Globus pallidus (tissue), 1 donor: ENCODE results near the gene ADGRL3.

Source experiments
- DNase-seq: peaks from one replicate; pipeline ENCODE4 v3.0.0-alpha.2; 2015; ENCODE audit warnings: low spot score

Gene ADGRL3

DNA sequence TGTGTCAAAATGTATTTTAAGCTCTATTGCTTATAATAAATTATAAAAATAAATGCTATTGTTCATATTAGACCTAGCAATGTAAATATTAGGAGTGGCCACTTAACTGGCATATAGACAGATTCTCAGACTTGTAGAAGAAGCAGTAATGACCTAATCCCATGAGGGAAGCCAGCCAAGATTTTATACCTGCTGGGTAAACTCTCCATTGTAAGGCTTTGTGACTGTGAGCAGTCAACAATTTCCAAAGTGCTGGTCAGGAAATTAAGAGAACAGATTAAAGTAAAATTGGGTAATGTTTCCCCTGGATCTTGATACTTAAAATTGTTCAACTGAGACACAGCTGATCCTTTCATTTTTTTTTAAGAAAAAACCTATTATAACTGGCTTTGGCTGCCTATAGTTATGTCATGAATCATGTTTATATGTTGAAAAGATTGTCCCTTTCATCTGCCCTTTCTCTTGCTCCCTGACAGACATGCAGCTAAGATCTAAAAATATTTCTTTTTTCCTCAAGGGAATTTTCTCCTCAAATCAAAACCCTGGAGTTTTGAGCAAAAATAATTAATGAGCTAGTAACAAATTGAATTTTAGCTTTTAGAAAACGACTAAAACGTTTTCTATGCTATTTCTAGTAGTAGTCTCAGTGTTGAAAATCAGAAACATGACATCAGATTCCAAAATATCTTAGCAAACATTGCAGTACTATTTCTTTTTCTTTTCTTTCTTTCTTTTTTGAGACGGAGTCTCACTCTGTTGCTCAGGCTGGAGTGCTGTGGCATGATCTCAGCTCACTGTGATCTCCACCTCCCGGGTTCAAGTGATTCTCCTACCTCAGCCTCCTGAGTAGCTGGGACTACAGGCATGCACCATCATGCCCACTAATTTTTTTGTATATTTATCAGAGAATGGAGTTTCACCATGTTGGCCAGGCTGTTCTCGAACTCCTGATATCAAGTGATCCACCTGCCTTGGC, 77.9 kb downstream of the ADGRL3 start:
- DNase-seq, result no peak

DNA sequence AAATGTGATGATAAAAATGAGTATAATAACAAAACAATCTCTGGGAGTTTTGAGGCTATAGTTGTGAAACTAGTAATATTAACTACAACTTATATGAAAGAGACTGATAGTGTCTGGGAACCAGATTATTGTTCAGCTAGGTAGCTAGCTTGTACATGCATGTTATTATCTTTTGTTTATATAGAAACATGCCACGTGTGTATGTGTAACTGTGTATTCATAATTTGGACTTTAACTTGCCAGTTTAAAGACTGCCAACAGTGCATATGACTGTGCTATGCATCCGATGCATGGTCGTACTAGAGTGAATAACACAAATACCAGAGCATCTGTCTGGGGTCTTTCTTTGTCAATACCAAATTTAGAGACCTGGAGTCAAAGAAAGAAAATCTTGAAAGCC, 92.2 kb downstream of the ADGRL3 start:
- DNase-seq, result no peak

DNA sequence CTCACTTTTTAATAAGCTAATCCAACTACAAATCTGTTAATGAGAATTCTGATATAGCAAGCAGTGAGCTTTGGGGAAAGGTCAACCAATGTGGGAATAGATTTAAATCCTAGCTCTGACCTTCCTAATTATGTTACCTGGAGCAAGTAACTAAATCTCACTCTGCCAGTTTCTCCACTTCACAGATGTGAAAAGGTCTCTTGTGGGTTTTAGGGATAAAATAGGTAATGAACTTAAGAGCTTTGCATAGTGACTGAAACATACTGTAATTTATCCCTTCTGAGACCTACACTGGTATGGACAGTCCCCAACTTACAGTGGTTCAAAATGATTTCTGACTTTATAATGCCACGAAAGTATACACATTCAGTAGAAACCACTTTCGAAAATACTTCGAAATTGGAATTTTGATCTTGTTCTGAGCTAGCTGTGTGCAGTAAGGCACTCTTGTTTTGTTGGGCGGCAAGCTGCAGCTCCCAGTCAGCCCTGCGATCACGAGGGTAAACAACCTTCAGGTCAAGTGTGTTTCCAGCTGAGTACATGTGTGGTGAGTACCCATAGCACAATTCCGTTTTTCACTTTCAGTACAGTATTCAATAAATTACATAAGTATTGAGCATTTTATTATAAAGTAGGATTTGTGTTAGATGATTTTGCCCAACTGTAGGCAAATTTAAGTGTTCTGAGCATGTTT, 93.7 kb downstream of the ADGRL3 start:
- DNase-seq, result no peak

DNA sequence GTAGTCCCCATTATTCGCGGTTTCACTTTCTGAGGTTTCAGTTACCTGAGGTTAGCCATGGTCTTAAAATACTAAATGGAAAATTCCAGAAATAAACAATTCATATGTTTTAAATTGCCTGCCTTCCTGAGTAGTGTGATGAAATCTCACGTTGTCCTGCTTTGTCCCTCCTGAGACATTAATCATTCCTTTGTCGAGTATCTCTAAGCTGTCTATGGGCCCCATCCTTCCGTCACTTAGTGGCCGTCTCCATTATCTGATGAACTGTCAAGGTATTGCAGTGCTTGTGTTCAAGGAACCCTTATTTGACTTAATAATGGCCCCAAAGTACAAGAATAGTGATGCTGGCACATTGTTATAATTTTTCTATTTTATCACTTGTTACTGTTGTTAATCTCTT, 94.8 kb downstream of the ADGRL3 start:
- DNase-seq, result no peak

DNA sequence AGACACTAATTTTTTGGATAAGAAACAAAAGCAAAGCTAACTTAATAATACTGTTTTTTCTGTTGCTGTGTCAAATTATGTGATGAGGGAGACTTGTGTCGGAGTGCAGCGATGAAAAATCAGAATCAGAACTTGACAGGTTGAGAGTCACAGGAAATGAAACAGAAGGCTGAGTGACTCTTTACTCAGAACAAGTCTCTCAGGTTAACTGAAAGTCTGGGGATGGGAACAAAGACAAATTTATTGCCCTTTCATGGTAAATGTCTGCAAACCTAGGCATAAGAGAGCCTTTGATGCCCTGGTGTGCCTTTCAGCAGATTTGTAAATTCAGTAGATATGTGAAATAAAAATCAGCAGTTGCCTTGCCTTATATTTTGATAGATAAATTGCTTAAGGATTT, 96.0 kb downstream of the ADGRL3 start:
- DNase-seq, result no peak

DNA sequence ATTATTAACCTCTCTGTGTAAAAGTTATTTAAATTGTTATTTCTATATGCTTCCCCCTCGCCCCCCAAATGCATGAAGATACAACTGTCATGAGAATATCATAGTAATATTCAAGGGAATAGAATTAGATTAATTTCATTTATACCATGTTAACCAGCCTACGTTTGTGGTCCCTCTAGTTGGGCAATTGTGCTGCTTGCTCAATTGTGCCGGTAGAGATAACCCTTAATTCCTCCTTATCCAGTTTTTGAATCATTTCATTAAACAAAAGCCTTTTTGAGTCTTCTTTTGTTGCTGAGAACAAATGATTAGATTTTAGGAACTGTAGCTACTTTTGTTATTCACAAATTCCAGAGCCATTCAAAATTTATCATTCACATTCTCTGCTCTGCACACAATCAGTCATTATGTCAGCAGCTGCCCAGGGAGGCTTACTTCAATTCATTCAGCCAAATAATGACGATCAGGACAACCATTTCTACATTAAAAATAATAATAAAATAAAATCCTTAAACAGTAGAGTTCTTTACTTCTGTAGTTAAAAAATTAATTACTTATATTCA, 98.1 kb downstream of the ADGRL3 start:
- DNase-seq, result peak; percentile 57

DNA sequence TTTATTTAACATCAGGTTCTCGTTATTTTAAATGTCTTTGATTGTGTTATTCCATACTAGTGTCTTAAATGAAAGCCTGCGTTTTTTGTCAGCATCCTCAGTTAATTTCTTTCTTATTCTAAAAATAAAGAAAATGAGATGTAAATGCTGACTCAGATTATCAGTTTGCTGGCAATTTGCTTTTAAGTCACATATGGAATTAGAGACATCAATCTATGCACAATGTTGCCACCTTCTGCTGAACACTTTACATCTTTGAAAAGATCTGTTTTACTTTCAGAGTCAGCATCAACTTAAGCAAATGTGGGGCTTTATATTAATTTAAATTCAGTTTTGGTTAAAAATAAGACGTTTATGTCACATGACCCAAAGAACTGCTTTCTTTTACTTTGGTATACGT, 99.2 kb downstream of the ADGRL3 start:
- no peak for DNase-seq

DNA sequence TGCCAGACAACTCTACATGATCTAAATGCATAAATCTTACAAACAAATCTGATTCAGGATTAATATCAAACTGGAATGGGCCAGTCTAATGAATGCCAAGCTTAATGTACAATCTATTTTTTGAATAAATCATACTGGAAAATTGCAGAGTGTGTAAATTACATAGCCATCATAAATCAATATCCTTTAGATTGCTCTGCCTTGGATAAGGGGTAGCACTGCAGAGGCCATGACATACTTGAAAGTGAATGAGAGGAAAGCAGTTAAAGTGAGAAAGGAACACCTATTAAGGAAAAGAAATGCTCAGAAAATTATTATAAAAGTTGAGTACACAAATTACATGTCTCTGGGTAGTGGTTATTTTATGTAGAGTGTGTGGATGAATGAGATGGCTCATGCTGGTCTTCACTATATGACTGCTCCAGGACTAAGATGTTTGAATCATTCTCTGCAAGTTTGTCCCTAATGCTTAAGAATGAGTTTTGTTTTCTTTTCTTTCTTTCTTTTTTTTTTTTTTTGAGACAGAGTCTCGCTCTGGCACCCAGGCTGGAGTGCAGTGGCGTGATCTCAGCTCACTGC, 100.2 kb downstream of the ADGRL3 start:
- no peak for DNase-seq

DNA sequence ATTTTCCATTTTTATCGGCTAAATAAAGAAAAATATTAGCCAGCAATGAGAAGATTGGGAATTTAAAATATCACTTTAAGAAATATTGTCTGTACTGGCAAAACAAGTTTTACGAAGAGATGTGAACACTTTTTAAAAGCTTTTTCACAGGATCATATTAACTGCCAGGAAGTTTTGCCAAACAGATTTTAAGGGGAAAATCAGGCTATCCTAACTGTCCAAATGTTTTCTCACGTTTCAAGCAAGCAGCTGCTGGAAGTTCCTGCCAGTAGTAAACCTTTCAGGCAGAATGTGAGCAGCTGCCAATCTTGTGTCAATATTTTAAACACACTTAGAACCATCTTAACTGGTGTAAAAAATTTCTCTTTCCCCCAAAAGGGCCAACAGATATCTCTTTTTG, 101.1 kb downstream of the ADGRL3 start:
- no peak for DNase-seq

DNA sequence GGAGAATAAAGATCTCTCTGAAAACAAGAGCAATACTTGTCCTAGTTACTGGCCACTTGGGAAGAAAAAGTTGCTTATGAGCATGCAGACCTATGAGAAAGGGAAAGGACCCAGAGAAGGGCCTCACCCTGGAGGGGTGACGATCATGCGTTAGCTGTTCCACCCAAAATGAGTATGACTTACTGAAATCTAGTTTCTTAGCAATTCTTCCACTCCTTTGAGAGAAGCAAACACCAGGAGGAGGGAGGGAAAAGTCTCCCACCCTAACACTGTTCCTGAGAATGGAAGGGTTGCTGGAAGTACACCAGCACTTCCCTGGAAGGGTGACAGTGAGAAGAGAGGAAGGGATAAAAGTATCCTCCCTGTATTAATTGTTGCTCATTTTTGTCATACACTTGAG, 107.9 kb downstream of the ADGRL3 start:
- no peak for DNase-seq

DNA sequence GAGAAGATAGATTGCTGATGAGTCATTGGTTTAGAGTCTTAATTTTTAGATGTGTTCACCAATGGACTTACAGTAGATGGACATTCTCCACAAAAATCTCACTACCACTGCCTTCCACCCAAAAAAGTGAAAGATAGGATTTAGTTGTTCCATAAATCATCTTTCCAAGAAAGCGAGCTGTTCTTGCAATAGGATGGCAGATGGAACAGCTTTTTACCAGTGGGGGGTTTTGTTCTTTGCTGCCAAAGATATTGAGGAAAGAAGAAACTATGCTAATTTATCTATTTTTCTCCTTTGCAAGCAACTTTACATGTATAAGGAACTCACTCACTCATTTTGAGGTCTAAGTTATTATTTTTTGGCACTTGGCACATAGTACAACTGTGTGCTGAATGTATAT, 109.5 kb downstream of the ADGRL3 start:
- no peak for DNase-seq

DNA sequence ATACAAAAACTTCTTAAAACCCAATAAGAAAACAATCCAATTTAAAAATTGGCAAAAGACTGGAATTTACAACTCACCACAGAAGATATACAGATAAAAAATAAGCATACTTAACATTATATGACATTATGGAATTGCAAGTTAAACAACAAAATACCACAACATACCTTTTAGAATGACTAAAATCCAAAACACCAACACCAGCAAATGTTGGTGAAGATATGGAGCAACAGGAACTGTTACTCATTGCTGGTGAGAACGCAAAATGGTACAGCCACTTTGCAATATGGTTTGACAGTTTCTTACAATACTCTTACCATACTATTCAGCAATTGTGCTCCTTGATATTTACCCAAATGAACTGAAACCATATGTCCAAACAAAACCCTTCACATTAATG, 112.4 kb downstream of the ADGRL3 start:
- no peak for DNase-seq

DNA sequence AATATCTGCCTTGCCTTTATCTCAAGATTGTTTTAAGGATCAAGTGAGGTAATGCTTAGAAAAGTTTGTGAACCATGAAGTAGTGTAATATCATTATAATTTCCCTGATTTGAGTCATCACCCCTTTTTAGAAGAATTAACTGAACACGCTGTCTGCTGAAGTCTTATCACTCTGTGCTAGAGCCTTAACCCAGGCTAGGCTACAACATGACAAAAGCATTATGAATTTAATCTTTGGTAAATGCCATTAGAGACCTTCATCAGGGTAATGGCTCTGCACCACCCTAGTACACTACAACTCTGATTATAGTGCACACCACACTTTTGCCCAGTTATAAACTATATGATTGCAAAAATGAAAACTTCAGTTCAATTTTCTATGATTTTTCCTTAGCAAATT, 118.3 kb downstream of the ADGRL3 start:
- DNase-seq, result no peak

DNA sequence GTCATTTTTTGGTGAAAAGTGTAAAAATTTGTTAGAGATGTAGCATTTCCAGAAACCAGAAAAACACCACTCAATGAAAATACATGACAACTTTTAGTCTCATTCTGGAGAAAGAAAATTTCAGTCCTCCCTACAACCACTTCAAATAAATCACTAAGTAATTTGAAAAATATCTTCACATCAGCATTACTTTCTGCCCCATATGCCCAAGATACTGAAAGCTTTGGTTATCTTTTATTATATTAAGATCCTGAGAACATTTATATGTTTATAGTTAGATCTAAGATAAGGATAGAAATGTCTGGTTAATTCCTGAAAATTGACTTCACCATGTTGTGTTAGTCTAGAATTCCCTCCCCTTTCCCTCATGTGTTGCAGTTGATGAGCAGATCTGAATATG, 119.0 kb downstream of the ADGRL3 start:
- no peak for DNase-seq

DNA sequence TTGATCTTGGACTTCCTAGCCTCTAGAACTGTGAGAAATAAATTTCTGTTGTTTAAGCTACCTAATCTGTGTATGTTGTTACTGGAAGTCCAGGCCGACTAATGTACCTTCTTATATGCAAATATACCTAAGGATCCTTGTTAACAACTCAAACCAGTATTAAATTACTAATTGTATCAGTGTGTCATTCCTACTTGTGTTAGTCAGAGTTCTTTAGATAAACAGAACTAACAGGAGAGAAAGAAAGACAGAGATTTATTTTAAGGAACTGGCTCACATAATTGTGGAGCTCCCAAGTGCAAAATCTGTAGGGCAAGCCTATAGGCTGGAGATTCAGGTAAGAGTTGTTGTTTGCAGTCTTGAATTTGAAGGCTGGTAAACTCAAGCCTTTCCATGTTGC, 120.0 kb downstream of the ADGRL3 start:
- DNase-seq, result no peak

DNA sequence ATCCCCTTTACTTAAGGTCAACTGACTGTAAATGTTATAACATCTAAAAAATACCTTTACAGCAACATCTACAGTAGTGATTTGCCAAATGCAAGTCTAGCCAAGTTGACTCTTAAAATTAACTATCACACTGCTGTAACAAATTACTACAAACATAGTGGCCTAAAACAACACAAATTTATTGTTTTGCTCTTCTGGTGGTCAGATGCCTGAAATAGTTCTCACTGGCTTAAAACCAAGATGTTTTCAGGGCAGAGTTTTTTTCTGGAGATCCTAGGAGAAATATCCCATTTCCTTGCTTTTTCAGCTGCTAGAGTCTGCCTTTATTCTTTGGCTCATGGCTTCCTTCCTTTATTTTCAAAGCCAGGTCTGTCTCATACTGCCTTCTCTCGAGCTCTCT, 120.5 kb downstream of the ADGRL3 start:
- no peak for DNase-seq

DNA sequence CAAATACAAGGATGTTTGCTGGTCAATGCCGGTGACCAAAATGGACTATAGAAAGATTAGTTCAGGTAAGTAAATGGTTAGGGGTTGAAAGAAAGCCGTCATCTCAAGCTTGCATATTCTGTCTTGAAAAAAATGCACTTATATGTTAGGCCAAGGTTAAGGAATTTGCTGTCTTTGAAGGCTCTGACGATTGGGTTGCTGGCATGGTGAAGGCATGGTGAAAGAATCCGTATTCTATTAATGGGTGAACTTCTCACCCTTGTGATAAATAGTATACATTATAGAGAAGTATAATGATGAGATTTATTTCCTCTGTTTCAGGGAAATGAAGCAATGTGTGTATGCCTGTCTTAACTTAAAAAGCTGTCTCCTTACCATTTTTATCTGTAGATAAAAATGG, 132.6 kb downstream of the ADGRL3 start:
- no peak for DNase-seq

DNA sequence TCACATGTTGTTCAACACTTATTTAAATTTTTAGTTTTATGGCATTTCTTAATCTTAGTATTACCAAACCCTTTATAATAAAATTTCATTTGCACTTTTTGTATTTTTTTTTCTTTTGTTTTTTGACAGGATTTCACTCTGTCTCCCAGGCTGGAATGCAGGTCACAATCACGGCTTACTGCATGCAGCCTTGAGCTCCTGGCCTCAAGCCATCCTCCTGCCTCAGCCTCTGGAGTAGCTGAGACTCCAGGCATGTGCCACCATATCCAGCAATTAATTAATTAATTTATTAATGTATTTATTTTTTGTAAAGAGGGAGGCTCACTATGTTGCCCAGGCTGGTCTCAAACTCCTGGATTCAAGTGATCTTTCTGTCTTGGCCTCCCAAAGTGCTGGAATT, 133.4 kb downstream of the ADGRL3 start:
- no peak for DNase-seq

DNA sequence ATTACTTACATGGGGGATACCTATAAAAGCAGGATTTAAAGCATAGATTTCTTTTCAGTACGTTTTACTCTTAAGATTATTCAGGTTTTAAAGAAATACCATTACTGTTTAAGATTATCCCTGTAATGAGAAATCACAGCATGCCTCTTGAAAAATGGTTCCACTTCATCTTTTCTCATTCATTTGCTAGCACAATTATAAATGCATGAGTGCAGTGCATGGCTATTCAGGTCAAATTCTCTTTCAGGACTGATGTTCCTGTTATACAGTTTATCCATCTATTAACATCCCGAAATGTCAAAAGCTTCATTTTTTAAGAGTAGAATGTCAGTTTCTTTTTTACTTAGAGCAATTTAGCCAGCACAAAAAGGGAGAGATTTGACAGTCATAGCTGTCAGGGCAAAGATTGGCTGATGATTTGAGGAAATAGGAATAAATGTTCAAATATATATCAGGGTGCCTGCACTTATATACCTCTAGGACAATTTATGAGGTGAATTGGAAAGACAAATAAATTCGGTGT, 135.2 kb downstream of the ADGRL3 start:
- no peak for DNase-seq

DNA sequence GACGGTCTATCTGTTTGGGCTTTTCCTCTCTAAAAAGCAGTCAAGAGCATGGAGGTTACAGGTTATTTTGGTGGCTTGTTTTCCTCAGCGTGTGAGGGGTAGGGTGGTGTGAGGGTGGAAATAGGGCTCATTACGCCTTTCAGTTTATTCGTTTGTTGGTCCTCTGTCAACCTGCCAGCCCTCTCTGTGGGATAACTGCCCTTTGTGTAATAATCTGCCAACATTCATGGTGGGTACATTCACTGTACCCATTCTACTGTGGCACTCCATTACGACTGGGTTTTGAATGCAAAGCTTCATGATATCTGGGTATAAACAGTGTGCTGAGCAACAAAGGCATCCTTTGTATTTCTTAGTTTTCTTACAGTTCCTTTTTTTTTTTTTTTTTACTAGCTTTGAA, 136.4 kb downstream of the ADGRL3 start:
- DNase-seq, result peak; percentile 68

DNA sequence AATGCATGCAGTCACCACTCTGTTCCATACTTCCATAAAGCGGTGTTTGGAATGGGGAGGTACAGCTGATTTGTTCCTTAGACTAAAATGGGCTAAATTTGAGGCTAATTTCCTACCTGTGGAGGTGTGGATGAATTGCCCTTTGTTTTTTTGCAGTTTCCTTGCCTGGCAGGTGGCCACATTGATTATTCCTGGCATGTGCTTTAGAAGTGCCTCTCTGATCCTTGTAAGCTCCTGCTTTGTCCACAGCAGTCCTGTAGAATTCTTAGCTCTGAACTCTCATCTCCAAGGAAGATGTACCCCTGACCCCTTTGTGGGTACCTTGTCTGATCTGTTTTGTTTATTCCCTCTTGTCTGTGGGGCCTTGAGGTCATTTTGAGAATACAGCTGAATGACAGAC, 136.8 kb downstream of the ADGRL3 start:
- DNase-seq, result no peak

DNA sequence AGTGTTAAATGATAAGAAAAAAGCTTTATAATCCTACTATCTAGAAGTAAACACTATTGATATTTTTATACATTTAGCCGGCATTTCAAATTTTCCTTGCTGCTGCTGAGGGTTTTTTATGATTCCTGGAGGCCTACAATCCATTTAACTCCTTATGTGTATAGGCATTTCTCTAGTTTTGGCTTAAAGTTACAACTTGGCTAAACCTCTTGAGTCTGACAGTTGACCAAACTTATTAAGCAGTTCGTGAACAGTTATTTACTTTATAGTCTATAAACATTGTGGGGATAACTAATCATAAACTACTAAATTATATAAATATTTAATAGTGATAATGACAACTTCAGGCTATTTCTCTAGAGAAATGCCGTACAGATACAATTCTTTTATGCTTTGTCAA, 141.9 kb downstream of the ADGRL3 start:
- DNase-seq, result no peak

DNA sequence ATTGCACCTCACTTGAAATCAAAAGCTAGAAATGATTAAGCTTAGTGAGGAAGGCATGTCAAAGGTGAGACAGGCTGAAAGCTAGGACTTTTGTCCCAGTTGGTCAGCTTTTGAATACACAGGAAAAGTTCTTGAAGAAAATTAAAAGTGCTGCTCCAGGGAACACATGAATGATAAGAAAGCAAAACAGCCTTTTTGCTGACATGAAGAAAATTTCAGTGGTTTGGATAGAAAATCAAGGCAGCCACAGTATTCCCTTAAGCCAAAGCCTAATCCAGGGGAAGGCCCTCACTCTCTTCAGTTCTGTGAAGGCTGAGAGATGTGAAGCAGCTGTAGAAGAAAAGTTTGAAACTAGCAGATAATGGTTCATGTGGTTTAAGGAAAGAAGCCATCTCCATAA, 150.8 kb downstream of the ADGRL3 start:
- DNase-seq, result no peak
